Measurements from ENCODE around the gene RASSF7.

The RASSF7 gene

GRCh38 chr11:563066-563811, 2.5 kb downstream of the RASSF7 start:
- Histone ChIP-seq H3K27ac (ENCODE audit: low read depth, low read length) (no peak overlapping the region), H3K9ac (ENCODE audit: low read depth, low read length) (no peak overlapping the region), H3K4me1 (ENCODE audit: insufficient read depth, low read length) (peaks cover 8% of the 10 kb centered on the region; the same call in 1 of the 2 replicates), H3K9me3 (ENCODE audit: insufficient read depth, low read depth, low read length) (no peaks in the 10 kb centered on the region), H3K4me3 (ENCODE audit: low read length) (no peak overlapping the region), H3K36me3 (ENCODE audit: insufficient read depth, low read length) (peaks cover 13% of the 10 kb centered on the region; the same call in 1 of the 2 replicates), H3K27me3 (ENCODE audit: insufficient read depth, low read length) (peaks cover 1% of the 10 kb centered on the region; the same call in 1 of the 2 replicates)
- WGBS = 95% methylated on average over 18 of the region's 18 CpGs

DNA sequence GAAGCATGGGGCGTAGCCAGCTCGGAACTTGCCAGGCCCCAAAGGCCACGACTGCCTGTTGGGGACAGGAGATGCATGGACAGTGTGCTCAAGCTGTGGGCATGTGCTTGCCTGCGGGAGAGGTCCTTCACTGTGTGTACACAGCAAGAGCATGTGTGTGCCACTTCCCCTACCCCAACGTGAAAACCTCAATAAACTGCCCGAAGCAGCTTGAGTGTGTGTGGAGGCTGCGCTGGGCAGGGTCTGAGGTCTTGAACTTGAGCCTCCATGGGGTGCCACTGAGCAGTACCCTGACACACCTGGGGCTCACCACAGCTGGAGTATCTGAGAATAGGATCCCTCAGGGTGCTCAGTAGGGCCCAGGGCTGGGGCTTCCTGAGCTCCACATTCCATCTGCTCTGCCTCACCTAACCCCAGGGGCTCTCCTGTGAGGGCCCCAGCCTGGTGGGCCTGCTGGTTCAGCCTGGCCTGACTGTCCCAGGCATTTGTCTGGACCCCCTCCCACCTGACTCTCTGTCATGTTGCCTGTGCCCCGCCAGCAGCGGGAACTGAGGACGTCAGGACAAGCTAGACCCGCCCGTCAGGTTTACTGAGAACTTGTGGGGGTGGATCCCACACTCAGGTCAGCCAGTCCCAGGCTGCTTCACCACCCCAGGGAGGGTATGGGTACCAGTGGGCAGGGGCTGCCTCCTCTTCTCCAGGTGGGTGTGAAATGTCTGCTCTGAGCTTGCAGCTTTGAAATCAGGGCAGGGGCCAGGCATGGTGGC, 3.2 kb downstream of the RASSF7 start:
- H3K9me3 ChIP-seq (ENCODE audit: insufficient read depth, low read depth, low read length) = no peaks in the 10 kb centered on the region
- H3K27me3 ChIP-seq (ENCODE audit: insufficient read depth, low read length) = no peaks in the 10 kb centered on the region; the same call in 1 of the 2 replicates
- H3K36me3 ChIP-seq (ENCODE audit: insufficient read depth, low read length) = peaks cover 13% of the 10 kb centered on the region; the same call in 1 of the 2 replicates
- no peak overlapping the region for H3K27ac ChIP-seq (ENCODE audit: low read depth, low read length)
- no peak overlapping the region for H3K9ac ChIP-seq (ENCODE audit: low read depth, low read length)
- 96% methylated on average over 12 of the region's 12 CpGs for WGBS
- peaks cover 8% of the 10 kb centered on the region; the same call in 1 of the 2 replicates for H3K4me1 ChIP-seq (ENCODE audit: insufficient read depth, low read length)
- no peak overlapping the region for H3K4me3 ChIP-seq (ENCODE audit: low read length)

GRCh38 chr11:565921-566509, 5.2 kb downstream of the RASSF7 start:
- Histone ChIP-seq H3K36me3 (ENCODE audit: insufficient read depth, low read length) (peaks cover 13% of the 10 kb centered on the region; the same call in 1 of the 2 replicates), H3K4me1 (ENCODE audit: insufficient read depth, low read length) (peaks cover 8% of the 10 kb centered on the region; the same call in 1 of the 2 replicates), H3K27me3 (ENCODE audit: insufficient read depth, low read length) (no peaks in the 10 kb centered on the region; the same call in 1 of the 2 replicates), H3K9ac (ENCODE audit: low read depth, low read length) (no peak overlapping the region), H3K27ac (ENCODE audit: low read depth, low read length) (peak overlapping the region; percentile 45; the same call in 1 of the 2 replicates), H3K9me3 (ENCODE audit: insufficient read depth, low read depth, low read length) (no peaks in the 10 kb centered on the region), H3K4me3 (ENCODE audit: low read length) (no peak overlapping the region)
- 75% methylated on average over 12 of the region's 12 CpGs for WGBS

- Histone ChIP-seq H3K36me3 (ENCODE audit: insufficient read depth, low read length) (peaks cover 13% of the 10 kb centered on the region; the same call in 1 of the 2 replicates), H3K27ac (ENCODE audit: low read depth, low read length) (no peak overlapping the region), H3K4me1 (ENCODE audit: insufficient read depth, low read length) (peaks cover 10% of the 10 kb centered on the region; the same call in 1 of the 2 replicates), H3K27me3 (ENCODE audit: insufficient read depth, low read length) (no peaks in the 10 kb centered on the region; the same call in 1 of the 2 replicates), H3K9ac (ENCODE audit: low read depth, low read length) (no peak overlapping the region), H3K4me3 (ENCODE audit: low read length) (peak overlapping the region; percentile 65; the same call in 1 of the 2 replicates), H3K9me3 (ENCODE audit: insufficient read depth, low read depth, low read length) (no peaks in the 10 kb centered on the region)
- WGBS = 91% methylated on average over 18 of the region's 18 CpGs
Observed at GRCh38 chr11:567011-567628, 6.3 kb downstream of the RASSF7 start.

DNA sequence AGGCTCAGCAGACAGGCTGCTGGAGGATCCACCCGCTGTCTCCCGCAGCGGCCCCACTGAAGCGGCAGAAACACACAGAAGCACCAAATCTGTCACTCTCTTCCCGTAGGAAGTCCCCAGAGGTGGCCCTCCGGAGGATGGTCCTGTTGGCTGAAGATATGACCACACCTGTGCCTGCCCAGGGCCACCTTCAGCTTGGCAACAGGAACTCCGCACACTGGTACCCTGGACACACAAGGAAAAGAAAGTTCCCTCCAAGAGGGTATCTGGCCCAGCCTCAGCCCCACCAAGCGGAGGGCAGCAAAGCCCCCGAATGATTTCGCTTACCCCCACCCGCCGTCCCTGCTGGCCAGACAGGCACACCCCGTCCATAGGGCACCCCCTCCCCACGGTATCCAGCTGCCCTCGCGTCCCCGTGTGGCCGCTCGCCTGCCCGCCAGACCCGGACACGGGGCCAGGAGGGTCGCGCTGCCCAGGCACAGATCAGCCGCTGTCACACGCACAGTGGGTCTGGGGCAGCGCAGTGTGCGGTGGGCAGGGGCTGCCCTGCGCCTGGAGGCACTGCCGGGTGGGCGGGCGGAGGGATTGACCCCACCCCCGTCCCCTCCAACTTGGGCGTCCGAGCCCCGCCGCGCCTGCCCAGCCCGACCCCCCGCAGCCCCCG, 7.0 kb downstream of the RASSF7 start:
- H3K27me3 ChIP-seq (ENCODE audit: insufficient read depth, low read length) = no peaks in the 10 kb centered on the region; the same call in 1 of the 2 replicates
- H3K9me3 ChIP-seq (ENCODE audit: insufficient read depth, low read depth, low read length) = no peaks in the 10 kb centered on the region
- H3K27ac ChIP-seq (ENCODE audit: low read depth, low read length) = no peak overlapping the region
- WGBS = 20% methylated on average over 41 of the region's 41 CpGs
- peak overlapping the region; percentile 25; the same call in 1 of the 2 replicates for H3K9ac ChIP-seq (ENCODE audit: low read depth, low read length)
- H3K4me1 ChIP-seq (ENCODE audit: insufficient read depth, low read length) = peaks cover 10% of the 10 kb centered on the region; the same call in 1 of the 2 replicates
- H3K4me3 ChIP-seq (ENCODE audit: low read length) = peak overlapping the region; percentile 65
- H3K36me3 ChIP-seq (ENCODE audit: insufficient read depth, low read length) = peaks cover 13% of the 10 kb centered on the region; the same call in 1 of the 2 replicates

- peak overlapping the region; percentile 65 for H3K4me3 ChIP-seq (ENCODE audit: low read length)
- H3K27me3 ChIP-seq (ENCODE audit: insufficient read depth, low read length) = peaks cover 6% of the 10 kb centered on the region
- H3K9me3 ChIP-seq (ENCODE audit: insufficient read depth, low read depth, low read length) = no peaks in the 10 kb centered on the region
- 2% methylated on average over 123 of the region's 123 CpGs for WGBS
- peak overlapping the region; percentile 66 for H3K9ac ChIP-seq (ENCODE audit: low read depth, low read length)
- peaks cover 10% of the 10 kb centered on the region; the same call in 1 of the 2 replicates for H3K36me3 ChIP-seq (ENCODE audit: insufficient read depth, low read length)
- no peak overlapping the region for H3K27ac ChIP-seq (ENCODE audit: low read depth, low read length)
- H3K4me1 ChIP-seq (ENCODE audit: insufficient read depth, low read length) = peaks cover 10% of the 10 kb centered on the region; the same call in 1 of the 2 replicates
Observed at GRCh38 chr11:568306-569157, 7.8 kb downstream of the RASSF7 start.

GRCh38 chr11:569158-569885, 8.6 kb downstream of the RASSF7 start:
- H3K4me3 ChIP-seq (ENCODE audit: low read length) = peak overlapping the region; percentile 65
- WGBS = 48% methylated on average over 36 of the region's 36 CpGs
- H3K36me3 ChIP-seq (ENCODE audit: insufficient read depth, low read length) = 0 out of 2 replicates have a peak, but pooled peaks cover 3% of the 10 kb centered on the region
- no peaks in the 10 kb centered on the region for H3K9me3 ChIP-seq (ENCODE audit: insufficient read depth, low read depth, low read length)
- peak overlapping the region; percentile 66 for H3K9ac ChIP-seq (ENCODE audit: low read depth, low read length)
- no peak overlapping the region for H3K27ac ChIP-seq (ENCODE audit: low read depth, low read length)
- peaks cover 12% of the 10 kb centered on the region for H3K4me1 ChIP-seq (ENCODE audit: insufficient read depth, low read length)
- H3K27me3 ChIP-seq (ENCODE audit: insufficient read depth, low read length) = peaks cover 9% of the 10 kb centered on the region

GRCh38 chr11:571802-572185, 11.0 kb downstream of the RASSF7 start:
- H3K27ac ChIP-seq (ENCODE audit: low read depth, low read length) = no peak overlapping the region
- 67% methylated on average over 8 of the region's 8 CpGs for WGBS
- H3K4me3 ChIP-seq (ENCODE audit: low read length) = no peak overlapping the region
- H3K27me3 ChIP-seq (ENCODE audit: insufficient read depth, low read length) = peaks cover 22% of the 10 kb centered on the region
- no peak overlapping the region for H3K9ac ChIP-seq (ENCODE audit: low read depth, low read length)
- H3K4me1 ChIP-seq (ENCODE audit: insufficient read depth, low read length) = peaks cover 9% of the 10 kb centered on the region; the same call in 1 of the 2 replicates
- H3K36me3 ChIP-seq (ENCODE audit: insufficient read depth, low read length) = 0 out of 2 replicates have a peak, but pooled peaks cover 2% of the 10 kb centered on the region
- no peaks in the 10 kb centered on the region for H3K9me3 ChIP-seq (ENCODE audit: insufficient read depth, low read depth, low read length)

DNA sequence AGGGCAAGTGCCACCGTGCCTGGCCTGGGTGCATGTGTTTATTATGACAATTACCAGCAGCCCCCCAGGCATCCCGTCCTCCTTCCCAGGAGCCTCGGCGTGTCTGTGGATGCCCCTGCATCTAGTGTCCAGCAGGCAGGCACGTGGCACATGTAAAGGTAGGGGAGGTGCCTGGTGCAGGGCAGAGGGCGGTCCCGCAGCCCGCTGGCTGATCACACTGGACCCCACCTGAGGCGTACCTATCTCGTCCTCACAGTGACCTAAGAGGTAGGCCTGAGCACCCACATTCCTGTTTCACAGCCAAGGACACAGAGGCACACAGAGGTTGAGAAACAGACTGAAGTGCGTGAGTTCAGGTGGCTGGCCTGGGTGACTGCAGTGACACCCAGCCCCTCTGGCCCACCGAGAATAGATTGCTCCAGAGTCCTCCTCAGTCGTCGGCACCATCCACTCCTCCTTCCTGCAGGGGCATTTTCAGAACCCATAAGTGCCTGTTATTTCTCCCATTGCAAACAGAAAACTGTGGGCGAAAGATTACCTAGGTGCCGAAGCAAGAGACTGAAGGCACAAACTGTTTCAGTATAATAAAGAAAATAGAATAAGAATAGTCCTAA, 12.5 kb downstream of the RASSF7 start:
- Histone ChIP-seq H3K9me3 (ENCODE audit: insufficient read depth, low read depth, low read length) (no peaks in the 10 kb centered on the region), H3K36me3 (ENCODE audit: insufficient read depth, low read length) (peaks cover 2% of the 10 kb centered on the region; the same call in 1 of the 2 replicates), H3K4me3 (ENCODE audit: low read length) (no peak overlapping the region), H3K9ac (ENCODE audit: low read depth, low read length) (no peak overlapping the region), H3K4me1 (ENCODE audit: insufficient read depth, low read length) (peaks cover 9% of the 10 kb centered on the region; the same call in 1 of the 2 replicates), H3K27ac (ENCODE audit: low read depth, low read length) (no peak overlapping the region), H3K27me3 (ENCODE audit: insufficient read depth, low read length) (peaks cover 22% of the 10 kb centered on the region)
- 92% methylated on average over 15 of the region's 16 CpGs for WGBS

All from HUES64 (cell line).